Measurements from ENCODE around the gene LOC128125822.

Gene LOC128125822

DNA sequence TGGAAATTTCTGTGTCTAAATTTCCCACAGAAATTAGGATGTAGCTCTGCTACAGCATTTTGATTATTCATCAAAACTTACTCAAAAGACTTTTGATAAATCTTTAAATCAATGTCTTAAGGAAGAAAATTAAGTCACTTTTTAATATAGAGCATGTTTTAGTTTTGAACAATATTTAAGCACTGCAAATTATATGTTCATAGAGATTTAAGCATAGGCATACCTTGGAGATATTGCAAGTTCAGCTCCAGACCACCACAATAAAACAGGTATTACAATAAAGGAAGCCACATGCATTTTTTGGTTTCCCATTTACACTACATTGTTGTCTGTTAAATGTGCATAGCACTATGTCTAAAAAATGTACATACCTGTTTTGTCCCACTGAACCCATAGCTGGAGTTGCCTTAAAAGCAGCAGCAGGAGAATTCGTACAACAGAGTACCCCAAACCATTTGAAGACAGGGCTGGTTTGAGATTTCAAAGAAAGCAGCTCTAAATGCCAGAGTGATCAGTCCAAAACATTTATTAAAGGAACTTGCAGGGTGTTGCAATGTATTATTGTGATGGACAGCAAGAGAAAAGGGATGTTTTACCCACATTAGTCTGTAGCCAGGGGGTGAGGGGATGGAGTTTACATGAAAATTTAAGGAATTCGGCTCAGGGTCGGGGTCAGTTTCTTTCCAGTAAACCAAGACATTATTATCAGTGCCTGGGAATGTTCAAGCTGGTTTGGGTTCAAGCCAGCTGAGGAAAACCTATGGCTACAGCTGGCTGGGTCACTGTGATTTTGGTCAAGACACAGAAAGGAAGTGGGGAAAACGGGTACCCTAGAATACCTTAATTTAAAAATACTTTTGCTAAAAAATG, 6.3 kb upstream of the LOC128125822 start:
- TF ChIP-seq EZH2phosphoT487 (IDR thresholded peaks at IDR 0.05; ENCODE audit: unreplicated experiment), result no peak
- TF ChIP-seq ZNF331 (CRISPR knock-in tag; IDR thresholded peaks at IDR 0.05; ENCODE audit: low read depth), result no peak
- TF ChIP-seq, protein P1, sequence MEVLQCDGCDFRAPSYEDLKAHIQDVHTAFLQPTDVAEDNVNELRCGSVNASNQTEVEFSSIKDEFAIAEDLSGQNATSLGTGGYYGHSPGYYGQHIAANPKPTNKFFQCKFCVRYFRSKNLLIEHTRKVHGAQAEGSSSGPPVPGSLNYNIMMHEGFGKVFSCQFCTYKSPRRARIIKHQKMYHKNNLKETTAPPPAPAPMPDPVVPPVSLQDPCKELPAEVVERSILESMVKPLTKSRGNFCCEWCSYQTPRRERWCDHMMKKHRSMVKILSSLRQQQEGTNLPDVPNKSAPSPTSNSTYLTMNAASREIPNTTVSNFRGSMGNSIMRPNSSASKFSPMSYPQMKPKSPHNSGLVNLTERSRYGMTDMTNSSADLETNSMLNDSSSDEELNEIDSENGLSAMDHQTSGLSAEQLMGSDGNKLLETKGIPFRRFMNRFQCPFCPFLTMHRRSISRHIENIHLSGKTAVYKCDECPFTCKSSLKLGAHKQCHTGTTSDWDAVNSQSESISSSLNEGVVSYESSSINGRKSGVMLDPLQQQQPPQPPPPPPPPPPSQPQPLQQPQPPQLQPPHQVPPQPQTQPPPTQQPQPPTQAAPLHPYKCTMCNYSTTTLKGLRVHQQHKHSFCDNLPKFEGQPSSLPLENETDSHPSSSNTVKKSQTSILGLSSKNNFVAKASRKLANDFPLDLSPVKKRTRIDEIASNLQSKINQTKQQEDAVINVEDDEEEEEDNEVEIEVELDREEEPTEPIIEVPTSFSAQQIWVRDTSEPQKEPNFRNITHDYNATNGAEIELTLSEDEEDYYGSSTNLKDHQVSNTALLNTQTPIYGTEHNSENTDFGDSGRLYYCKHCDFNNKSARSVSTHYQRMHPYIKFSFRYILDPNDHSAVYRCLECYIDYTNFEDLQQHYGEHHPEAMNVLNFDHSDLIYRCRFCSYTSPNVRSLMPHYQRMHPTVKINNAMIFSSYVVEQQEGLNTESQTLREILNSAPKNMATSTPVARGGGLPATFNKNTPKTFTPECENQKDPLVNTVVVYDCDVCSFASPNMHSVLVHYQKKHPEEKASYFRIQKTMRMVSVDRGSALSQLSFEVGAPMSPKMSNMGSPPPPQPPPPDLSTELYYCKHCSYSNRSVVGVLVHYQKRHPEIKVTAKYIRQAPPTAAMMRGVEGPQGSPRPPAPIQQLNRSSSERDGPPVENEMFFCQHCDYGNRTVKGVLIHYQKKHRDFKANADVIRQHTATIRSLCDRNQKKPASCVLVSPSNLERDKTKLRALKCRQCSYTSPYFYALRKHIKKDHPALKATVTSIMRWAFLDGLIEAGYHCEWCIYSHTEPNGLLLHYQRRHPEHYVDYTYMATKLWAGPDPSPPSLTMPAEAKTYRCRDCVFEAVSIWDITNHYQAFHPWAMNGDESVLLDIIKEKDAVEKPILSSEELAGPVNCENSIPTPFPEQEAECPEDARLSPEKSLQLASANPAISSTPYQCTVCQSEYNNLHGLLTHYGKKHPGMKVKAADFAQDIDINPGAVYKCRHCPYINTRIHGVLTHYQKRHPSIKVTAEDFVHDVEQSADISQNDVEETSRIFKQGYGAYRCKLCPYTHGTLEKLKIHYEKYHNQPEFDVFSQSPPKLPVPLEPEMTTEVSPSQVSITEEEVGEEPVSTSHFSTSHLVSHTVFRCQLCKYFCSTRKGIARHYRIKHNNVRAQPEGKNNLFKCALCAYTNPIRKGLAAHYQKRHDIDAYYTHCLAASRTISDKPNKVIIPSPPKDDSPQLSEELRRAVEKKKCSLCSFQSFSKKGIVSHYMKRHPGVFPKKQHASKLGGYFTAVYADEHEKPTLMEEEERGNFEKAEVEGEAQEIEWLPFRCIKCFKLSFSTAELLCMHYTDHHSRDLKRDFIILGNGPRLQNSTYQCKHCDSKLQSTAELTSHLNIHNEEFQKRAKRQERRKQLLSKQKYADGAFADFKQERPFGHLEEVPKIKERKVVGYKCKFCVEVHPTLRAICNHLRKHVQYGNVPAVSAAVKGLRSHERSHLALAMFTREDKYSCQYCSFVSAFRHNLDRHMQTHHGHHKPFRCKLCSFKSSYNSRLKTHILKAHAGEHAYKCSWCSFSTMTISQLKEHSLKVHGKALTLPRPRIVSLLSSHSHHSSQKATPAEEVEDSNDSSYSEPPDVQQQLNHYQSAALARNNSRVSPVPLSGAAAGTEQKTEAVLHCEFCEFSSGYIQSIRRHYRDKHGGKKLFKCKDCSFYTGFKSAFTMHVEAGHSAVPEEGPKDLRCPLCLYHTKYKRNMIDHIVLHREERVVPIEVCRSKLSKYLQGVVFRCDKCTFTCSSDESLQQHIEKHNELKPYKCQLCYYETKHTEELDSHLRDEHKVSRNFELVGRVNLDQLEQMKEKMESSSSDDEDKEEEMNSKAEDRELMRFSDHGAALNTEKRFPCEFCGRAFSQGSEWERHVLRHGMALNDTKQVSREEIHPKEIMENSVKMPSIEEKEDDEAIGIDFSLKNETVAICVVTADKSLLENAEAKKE (CRISPR knock-in tag; IDR thresholded peaks at IDR 0.05), result no peak
- Mint-ChIP-seq H3K9me3 (peaks cover 11% of the 10 kb centered on the region; the same call in 2 of the 3 replicates), H3K4me3 (no peak overlapping the region), H3K27me3 (ENCODE audit: insufficient read depth, low read depth, poor library complexity) (peaks cover 2% of the 10 kb centered on the region), H3K27ac (peak overlapping the region; percentile 53; the same call in 1 of the 2 replicates), H3K4me1 (peaks cover 11% of the 10 kb centered on the region; the same call in 2 of the 3 replicates), H3K36me3 (ENCODE audit: low read depth) (peaks cover 5% of the 10 kb centered on the region; the same call in 1 of the 3 replicates)
- Histone ChIP-seq H3K4me1 (ENCODE audit: insufficient read depth) (peaks cover 16% of the 10 kb centered on the region; the same call in 1 of the 2 replicates), H3K4me3 (no peak overlapping the region), H3K9me2 (ENCODE audit: insufficient read depth) (no peaks in the 10 kb centered on the region), H2AFZ (peak overlapping the region; percentile 15; the same call in 1 of the 2 replicates), H3K36me3 (ENCODE audit: insufficient read depth) (no peaks in the 10 kb centered on the region), H4K20me1 (replicated peaks; ENCODE audit: insufficient read depth) (no peaks in the 10 kb centered on the region), H3K27me3 (ENCODE audit: insufficient read depth) (no peaks in the 10 kb centered on the region), H3K4me2 (peak overlapping the region; percentile 19; the same call in 1 of the 2 replicates), H3K27ac (ENCODE audit: low read depth) (no peak overlapping the region), H3F3A (replicated peaks; ENCODE audit: low read depth) (no peaks in the 10 kb centered on the region), H3K79me2 (replicated peaks; ENCODE audit: insufficient read depth) (no peaks in the 10 kb centered on the region)
- ATAC-seq, result no peak
- DNase-seq (ENCODE audit: low spot score), result peak; percentile 15

DNA sequence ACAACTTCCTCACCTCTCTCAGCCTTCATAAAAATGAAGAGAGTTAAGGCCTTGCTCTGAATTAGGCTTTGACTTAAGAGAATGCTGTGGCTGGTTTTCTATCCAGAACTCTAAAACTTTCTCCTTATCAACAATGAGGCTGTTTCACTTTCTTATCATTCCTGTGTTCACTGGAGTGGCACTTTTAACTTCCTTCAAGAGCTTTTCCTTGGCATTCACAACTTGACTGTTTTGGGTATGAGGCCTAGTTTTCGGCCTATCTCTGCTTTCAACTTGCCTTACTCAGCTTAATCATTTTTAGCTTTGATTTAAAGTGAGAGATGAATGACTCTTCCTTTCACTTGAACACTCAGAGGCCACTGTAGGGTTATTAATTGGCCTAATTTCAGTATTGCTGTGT, 4.3 kb upstream of the LOC128125822 start:
- no peaks in the 10 kb centered on the region for H3K27me3 ChIP-seq (ENCODE audit: insufficient read depth)
- H3K27me3 Mint-ChIP-seq (ENCODE audit: insufficient read depth, low read depth, poor library complexity), result peaks cover 6% of the 10 kb centered on the region
- no peak for TF ChIP-seq CREB1 (CRISPR knock-in tag; IDR thresholded peaks at IDR 0.05; ENCODE audit: low read depth)
- TF ChIP-seq, protein P2, sequence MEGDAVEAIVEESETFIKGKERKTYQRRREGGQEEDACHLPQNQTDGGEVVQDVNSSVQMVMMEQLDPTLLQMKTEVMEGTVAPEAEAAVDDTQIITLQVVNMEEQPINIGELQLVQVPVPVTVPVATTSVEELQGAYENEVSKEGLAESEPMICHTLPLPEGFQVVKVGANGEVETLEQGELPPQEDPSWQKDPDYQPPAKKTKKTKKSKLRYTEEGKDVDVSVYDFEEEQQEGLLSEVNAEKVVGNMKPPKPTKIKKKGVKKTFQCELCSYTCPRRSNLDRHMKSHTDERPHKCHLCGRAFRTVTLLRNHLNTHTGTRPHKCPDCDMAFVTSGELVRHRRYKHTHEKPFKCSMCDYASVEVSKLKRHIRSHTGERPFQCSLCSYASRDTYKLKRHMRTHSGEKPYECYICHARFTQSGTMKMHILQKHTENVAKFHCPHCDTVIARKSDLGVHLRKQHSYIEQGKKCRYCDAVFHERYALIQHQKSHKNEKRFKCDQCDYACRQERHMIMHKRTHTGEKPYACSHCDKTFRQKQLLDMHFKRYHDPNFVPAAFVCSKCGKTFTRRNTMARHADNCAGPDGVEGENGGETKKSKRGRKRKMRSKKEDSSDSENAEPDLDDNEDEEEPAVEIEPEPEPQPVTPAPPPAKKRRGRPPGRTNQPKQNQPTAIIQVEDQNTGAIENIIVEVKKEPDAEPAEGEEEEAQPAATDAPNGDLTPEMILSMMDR (conservative IDR thresholded peaks at IDR 0.05; ENCODE audit: low read depth in 2 of 2), result no peak
- no peak for TF ChIP-seq EZH2 (IDR thresholded peaks at IDR 0.05; ENCODE audit: low read depth, unreplicated experiment)
- no peak for TF ChIP-seq ZNF331 (CRISPR knock-in tag; IDR thresholded peaks at IDR 0.05; ENCODE audit: low read depth)
- TF ChIP-seq NANOG (IDR thresholded peaks at IDR 0.05; ENCODE audit: borderline replicate concordance), result no peak

More for the DNA sequence above, 4.3 kb upstream of the LOC128125822 start:
- Mint-ChIP-seq H3K4me1 (peaks cover 20% of the 10 kb centered on the region; the same call in 2 of the 3 replicates), H3K4me3 (no peak overlapping the region), H3K9me3 (peaks cover 11% of the 10 kb centered on the region; the same call in 2 of the 3 replicates), H3K27ac (no peak overlapping the region), H3K36me3 (ENCODE audit: low read depth) (peaks cover 5% of the 10 kb centered on the region; the same call in 1 of the 3 replicates)
- Histone ChIP-seq H3K4me3 (no peak overlapping the region), H2AFZ (no peak overlapping the region), H3K27ac (ENCODE audit: low read depth) (no peak overlapping the region), H3K4me2 (no peak overlapping the region), H3K9me2 (ENCODE audit: insufficient read depth) (no peaks in the 10 kb centered on the region), H3K36me3 (ENCODE audit: insufficient read depth) (no peaks in the 10 kb centered on the region), H4K20me1 (replicated peaks; ENCODE audit: insufficient read depth) (no peaks in the 10 kb centered on the region), H3K79me2 (replicated peaks; ENCODE audit: insufficient read depth) (peaks cover 4% of the 10 kb centered on the region), H3K4me1 (ENCODE audit: insufficient read depth) (peaks cover 20% of the 10 kb centered on the region; the same call in 1 of the 2 replicates), H3F3A (replicated peaks; ENCODE audit: low read depth) (no peaks in the 10 kb centered on the region)
- no peak for ATAC-seq
- no peak for DNase-seq (ENCODE audit: low spot score)

All from GM23338 (cell line).